Mucosa of descending colon (tissue), 3 donors: ENCODE results near the gene IFT43. TPM values are rescaled to one million over a fixed set of nuclear protein-coding genes. Genes with fewer than 3 reads are reported as not detected.
A peak's percentile ranks its signal among the peaks of the same experiment; 100 is the strongest.

ENCODE experiments used
- ATAC-seq: fragments of 200-7000 bp; cut with Tn5 transposase; one replicate; pipeline ENCODE4 v1.9.1; 2020; ENCODE audit warnings: mild to moderate bottlenecking, moderate library complexity
- DNase-seq, 3 donors: peaks; one replicate each; pipeline ENCODE4 v3.0.0-alpha.2; 2020
- H3K36me3 ChIP-seq: fragments of 200-600 bp; one replicate; pipeline ENCODE4 v1.8.0; 2021; ENCODE audit warnings: low read depth, mild to moderate bottlenecking
- H3K4me1 ChIP-seq: fragments of 200-600 bp; one replicate; pipeline ENCODE4 v1.8.0; 2021; ENCODE audit warnings: low read depth, mild to moderate bottlenecking
- H3K4me3 ChIP-seq: fragments of 200-600 bp; one replicate; pipeline ENCODE4 v1.8.0; 2021; ENCODE audit warnings: mild to moderate bottlenecking
- H3K9me3 ChIP-seq: fragments of 200-600 bp; one replicate; pipeline ENCODE4 v1.8.0; 2021; ENCODE audit warnings: mild to moderate bottlenecking
- intact Hi-C, 2 donors: fragments of 100-400 bp; cut with DNase I in 1 of 2; cut with micrococcal nuclease in 1 of 2; formaldehyde crosslinking; loops; one replicate each; pipeline versions ENCODE4 v1.11.0 to v1.11.1; 2022; cut with DNase I, micrococcal nuclease
- total RNA-seq, 3 donors: library from RNA; stranded (reverse); fragmentation: NEBNext Ultra II Directional in 2 of 3; extraction: Animal tissue kit (Norgen Biotek cat#: 25700) in 2 of 3; gene quantifications; one replicate each; pipeline versions ENCODE4 v1.2.1 to v1.2.4, GENCODE V29; 2021 to 2023
- TF ChIP-seq, protein P1 (sequence below): fragments of 200-600 bp; IDR thresholded peaks from one replicate; pipeline ENCODE4 v1.8.0; 2022; ENCODE audit warnings: antibody characterized with exemption, mild to moderate bottlenecking
- donor health status: DM: no; HTN: no; CAD: no; lungs with moderate emphysema.
- donor health status: DM: no; HTN: no; CAD: no.
- donor health status: DM: no; HTN: yes; CAD: no.

Gene IFT43
- total RNA-seq, 3 donors from 2014 or later, result 27.3 to 64.0 (median 27.5) TPM

DNA sequence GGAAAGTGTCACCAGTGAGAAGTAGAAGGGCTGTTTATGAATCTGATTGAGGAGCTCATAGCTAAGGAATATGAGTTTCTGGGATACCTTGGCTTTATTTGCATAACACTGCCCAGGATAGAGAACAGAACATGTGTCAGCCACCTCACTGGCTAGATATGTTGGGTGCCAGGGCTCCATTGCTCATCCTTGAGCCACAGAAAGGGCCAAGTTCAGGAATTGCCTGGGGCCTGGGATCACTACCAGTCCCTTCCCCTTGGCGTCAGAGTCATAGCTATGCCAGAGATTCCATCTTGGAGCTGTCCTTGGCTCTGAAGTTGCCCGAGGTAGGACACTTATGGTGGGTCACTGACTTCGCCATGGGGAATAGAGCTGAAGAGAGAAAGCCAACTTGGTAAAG, 49.0 kb downstream of the IFT43 start:
- Histone ChIP-seq H3K36me3 (no peaks in the 10 kb centered on the region), H3K9me3 (no peaks in the 10 kb centered on the region), H3K4me3 (no peak overlapping the region), H3K4me1 (no peaks in the 10 kb centered on the region)
- DNase-seq (no peak), ATAC-seq (no peak)
- TF ChIP-seq, protein P1, sequence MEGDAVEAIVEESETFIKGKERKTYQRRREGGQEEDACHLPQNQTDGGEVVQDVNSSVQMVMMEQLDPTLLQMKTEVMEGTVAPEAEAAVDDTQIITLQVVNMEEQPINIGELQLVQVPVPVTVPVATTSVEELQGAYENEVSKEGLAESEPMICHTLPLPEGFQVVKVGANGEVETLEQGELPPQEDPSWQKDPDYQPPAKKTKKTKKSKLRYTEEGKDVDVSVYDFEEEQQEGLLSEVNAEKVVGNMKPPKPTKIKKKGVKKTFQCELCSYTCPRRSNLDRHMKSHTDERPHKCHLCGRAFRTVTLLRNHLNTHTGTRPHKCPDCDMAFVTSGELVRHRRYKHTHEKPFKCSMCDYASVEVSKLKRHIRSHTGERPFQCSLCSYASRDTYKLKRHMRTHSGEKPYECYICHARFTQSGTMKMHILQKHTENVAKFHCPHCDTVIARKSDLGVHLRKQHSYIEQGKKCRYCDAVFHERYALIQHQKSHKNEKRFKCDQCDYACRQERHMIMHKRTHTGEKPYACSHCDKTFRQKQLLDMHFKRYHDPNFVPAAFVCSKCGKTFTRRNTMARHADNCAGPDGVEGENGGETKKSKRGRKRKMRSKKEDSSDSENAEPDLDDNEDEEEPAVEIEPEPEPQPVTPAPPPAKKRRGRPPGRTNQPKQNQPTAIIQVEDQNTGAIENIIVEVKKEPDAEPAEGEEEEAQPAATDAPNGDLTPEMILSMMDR, result no peak
- intact Hi-C loops, result no loop called here

DNA sequence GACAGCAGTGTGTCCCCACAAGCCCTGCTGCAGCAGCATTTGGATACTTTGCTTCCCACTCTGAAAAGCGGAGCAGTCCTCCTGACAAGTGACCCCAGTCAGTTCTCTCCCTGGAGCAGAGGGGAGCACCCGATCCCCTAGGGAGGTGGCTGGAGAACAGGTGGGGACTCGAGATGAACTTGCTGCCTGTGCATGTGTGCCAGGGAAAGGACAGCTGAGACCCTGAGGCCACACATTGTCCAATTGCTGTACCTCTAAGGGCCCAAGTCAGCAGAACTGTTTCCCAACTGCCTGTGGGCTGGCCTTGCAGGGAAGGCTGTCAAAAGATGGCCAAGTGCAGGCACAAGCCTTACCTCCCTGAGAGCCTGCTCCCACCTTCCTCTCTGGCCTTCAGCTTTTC, 55.1 kb downstream of the IFT43 start:
- intact Hi-C loops, result no loop called here
- no peaks in the 10 kb centered on the region for H3K4me1 ChIP-seq
- no peaks in the 10 kb centered on the region for H3K9me3 ChIP-seq
- no peak for DNase-seq
- no peak for ATAC-seq
- no peaks in the 10 kb centered on the region for H3K36me3 ChIP-seq
- TF ChIP-seq, protein P1, result no peak
- H3K4me3 ChIP-seq, result no peak overlapping the region

DNA sequence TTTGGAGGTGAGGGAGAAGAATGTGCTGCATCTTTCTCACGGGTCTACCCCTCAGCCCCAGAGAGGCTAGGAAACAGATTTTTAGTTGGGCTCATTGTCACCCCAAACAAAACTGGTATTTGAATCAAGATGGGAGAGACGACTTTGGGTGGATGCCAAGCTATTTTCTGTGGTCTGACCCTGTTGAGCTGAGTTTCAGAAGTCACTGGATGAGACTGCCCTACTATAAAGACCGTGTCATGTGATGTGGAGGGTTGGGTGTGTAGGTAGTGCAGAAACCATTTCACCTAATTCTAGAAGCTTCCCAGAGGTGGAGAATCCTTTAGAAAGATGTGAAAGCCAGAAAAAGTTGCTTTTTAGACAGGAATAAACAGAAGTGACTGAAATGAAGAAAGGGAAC, 60.2 kb downstream of the IFT43 start:
- intact Hi-C loops, result no loop called here
- DNase-seq (no peak), ATAC-seq (no peak)
- Histone ChIP-seq H3K4me1 (no peaks in the 10 kb centered on the region), H3K9me3 (no peaks in the 10 kb centered on the region), H3K36me3 (no peaks in the 10 kb centered on the region), H3K4me3 (no peak overlapping the region)
- TF ChIP-seq, protein P1, result no peak

DNA sequence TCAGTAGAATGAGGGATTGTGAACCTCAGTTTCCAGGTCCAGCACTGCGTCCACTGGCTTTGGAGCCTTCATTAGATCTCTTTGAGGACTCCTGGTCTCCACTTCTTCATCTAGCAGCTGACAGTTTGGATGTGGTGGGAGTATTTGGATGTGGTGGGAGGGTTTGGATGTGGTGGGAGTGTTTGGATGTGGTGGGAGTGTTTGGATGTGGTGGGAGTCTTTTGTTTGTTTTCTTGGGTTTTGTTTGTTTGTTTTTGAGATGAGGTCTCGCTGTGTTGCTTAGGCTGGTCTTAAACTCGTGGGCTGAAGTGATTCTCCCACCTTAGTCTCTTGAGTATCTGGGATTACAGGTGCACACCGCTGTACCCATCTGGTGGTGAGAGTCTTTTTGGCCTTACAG, 64.7 kb downstream of the IFT43 start:
- TF ChIP-seq, protein P1, result no peak
- ATAC-seq, result no peak
- intact Hi-C loops, result loop anchor here (10.0 kb wide), 3 partner anchors 305 to 605 kb away; no protein-coding TSS in a partner anchor

DNA sequence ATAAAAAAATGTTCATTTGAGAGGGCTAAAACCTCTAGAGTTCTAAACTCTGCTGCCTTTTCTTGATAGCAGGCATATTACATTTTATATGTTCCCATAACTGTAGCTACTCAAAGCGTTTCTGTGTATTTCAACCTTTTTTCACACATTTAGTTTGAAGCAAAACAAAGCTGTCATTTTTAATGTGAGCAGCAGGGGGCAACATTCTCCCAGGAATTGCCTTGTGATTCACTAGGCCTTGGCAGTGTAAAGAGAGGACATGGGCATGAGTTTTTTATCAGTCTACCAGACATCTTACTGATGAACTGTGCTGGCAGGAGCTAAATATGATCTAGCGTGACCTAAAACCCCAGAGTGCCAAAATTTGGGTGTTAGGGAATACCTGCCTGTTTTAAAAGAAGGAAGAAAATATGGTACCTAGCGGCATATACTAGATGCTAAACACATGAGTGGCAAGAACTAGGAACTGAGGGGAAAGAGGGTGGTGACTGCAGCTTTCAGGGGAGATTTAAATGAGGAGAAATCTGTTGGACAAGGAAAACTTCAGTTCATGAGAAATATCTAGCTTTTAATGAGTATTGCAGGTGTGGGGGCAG, 65.3 kb downstream of the IFT43 start:
- ATAC-seq (peak; percentile 65), DNase-seq (peak in 1 of 3 donors; percentile 75)
- H3K36me3 ChIP-seq, result no peaks in the 10 kb centered on the region
- no peak overlapping the region for H3K4me3 ChIP-seq
- TF ChIP-seq, protein P1, result peak; percentile 31
- H3K4me1 ChIP-seq, result no peaks in the 10 kb centered on the region
- H3K9me3 ChIP-seq, result no peaks in the 10 kb centered on the region
- intact Hi-C loops, result loop anchor here (10.0 kb wide), 3 partner anchors 304 to 604 kb away; no protein-coding TSS in a partner anchor

More for the DNA sequence above, 64.7 kb downstream of the IFT43 start:
- Histone ChIP-seq H3K4me3 (no peak overlapping the region), H3K36me3 (no peaks in the 10 kb centered on the region), H3K4me1 (no peaks in the 10 kb centered on the region), H3K9me3 (no peaks in the 10 kb centered on the region)
- no peak for DNase-seq
